ENCODE data around the gene RNF208.

- TF ChIP-seq, protein P1, sequence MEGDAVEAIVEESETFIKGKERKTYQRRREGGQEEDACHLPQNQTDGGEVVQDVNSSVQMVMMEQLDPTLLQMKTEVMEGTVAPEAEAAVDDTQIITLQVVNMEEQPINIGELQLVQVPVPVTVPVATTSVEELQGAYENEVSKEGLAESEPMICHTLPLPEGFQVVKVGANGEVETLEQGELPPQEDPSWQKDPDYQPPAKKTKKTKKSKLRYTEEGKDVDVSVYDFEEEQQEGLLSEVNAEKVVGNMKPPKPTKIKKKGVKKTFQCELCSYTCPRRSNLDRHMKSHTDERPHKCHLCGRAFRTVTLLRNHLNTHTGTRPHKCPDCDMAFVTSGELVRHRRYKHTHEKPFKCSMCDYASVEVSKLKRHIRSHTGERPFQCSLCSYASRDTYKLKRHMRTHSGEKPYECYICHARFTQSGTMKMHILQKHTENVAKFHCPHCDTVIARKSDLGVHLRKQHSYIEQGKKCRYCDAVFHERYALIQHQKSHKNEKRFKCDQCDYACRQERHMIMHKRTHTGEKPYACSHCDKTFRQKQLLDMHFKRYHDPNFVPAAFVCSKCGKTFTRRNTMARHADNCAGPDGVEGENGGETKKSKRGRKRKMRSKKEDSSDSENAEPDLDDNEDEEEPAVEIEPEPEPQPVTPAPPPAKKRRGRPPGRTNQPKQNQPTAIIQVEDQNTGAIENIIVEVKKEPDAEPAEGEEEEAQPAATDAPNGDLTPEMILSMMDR (IDR thresholded peaks at IDR 0.05; ENCODE audit: insufficient read depth, low read length, poor library complexity, severe bottlenecking) = no peak
- TF ChIP-seq EZH2phosphoT487 (conservative IDR thresholded peaks at IDR 0.05; ENCODE audit: low read length) = no peak
Measured at GRCh38 chr9:137178201-137178938, 43.7 kb downstream of the RNF208 start.
